ENCODE results near the gene MGRN1.
A peak's percentile ranks its signal among the peaks of the same experiment; 100 is the strongest.

MGRN1 gene

GRCh38 chr16:4661661-4662060, 37.0 kb downstream of the MGRN1 start:
- Mint-ChIP-seq H3K4me3 (no peak overlapping the region), H3K27ac (peak overlapping the region; percentile 64), H3K9me3 (no peaks in the 10 kb centered on the region), H3K36me3 (ENCODE audit: low read depth) (peaks cover 15% of the 10 kb centered on the region), H3K4me1 (peaks cover 66% of the 10 kb centered on the region), H3K27me3 (no peaks in the 10 kb centered on the region)
- DNase-seq = no peak
- no peak for ATAC-seq

DNA sequence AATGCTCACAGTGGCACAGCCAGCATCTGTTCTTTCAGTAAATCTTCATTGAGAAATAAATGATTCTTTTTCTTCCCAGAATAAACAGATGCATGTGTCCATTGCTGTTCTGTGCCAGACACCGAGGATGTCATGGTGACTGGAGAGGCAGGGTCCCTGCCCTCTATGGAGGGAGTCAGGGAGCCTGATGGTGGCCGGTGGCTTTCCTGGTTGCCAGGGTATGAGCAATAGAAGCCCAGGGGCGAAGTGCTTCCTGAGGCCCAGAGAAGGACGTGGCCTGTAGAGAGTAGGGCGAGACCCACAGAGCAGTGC, 38.8 kb downstream of the MGRN1 start:
- H3K36me3 Mint-ChIP-seq (ENCODE audit: low read depth) = peaks cover 21% of the 10 kb centered on the region
- ATAC-seq (no peak), DNase-seq (no peak)
- peaks cover 66% of the 10 kb centered on the region for H3K4me1 Mint-ChIP-seq
- H3K27ac Mint-ChIP-seq = peak overlapping the region; percentile 91
- H3K4me3 Mint-ChIP-seq = peak overlapping the region; percentile 14
- no peaks in the 10 kb centered on the region for H3K9me3 Mint-ChIP-seq
- no peaks in the 10 kb centered on the region for H3K27me3 Mint-ChIP-seq

GRCh38 chr16:4663777-4664465, 39.3 kb downstream of the MGRN1 start:
- DNase-seq (peak; percentile 39), ATAC-seq (no peak)
- peaks cover 21% of the 10 kb centered on the region for H3K36me3 Mint-ChIP-seq (ENCODE audit: low read depth)
- peak overlapping the region; percentile 91 for H3K27ac Mint-ChIP-seq
- peaks cover 62% of the 10 kb centered on the region for H3K4me1 Mint-ChIP-seq
- peak overlapping the region; percentile 71 for H3K4me3 Mint-ChIP-seq
- no peaks in the 10 kb centered on the region for H3K9me3 Mint-ChIP-seq
- H3K27me3 Mint-ChIP-seq = no peaks in the 10 kb centered on the region

GRCh38 chr16:4664538-4665418, 40.2 kb downstream of the MGRN1 start:
- peak overlapping the region; percentile 71 for H3K4me3 Mint-ChIP-seq

DNA sequence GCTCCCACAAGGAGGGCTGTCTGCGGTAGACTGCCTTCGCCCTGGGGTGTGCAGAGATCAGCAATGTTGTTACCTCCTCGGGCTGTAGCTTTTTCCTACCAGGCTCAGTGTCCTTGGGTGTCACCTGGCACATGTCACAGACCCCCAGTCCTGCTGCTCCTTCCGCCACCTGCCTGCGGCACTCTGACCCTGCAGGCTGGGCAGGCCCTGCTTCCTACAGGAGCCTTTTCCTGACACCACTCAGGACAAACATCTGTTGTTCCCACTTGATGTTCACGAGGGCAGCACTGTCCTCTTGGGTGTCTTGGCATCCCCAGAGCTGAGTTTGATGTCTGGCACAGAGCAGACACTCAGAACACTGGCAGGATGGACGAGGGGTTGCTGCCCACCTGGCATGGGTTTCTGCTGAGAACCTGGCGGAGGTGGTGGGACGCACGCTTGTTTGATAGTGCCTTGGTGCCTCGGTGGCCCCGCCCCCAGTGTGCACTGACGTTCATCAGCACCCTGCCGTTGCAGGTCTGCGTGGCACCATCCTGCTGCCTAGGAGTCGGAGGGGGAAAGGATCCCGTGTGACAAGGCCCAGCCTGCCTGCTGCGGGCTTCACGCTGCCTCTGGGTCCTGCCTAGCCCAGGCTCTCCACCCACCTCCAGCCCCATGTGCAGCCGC, 42.0 kb downstream of the MGRN1 start:
- no peak for ATAC-seq
- Mint-ChIP-seq H3K27me3 (no peaks in the 10 kb centered on the region), H3K9me3 (no peaks in the 10 kb centered on the region), H3K4me3 (no peak overlapping the region), H3K27ac (no peak overlapping the region), H3K36me3 (ENCODE audit: low read depth) (peaks cover 23% of the 10 kb centered on the region), H3K4me1 (peaks cover 37% of the 10 kb centered on the region)
- DNase-seq = no peak

More at GRCh38 chr16:4664538-4665418, 40.2 kb downstream of the MGRN1 start:
- Mint-ChIP-seq H3K4me1 (peaks cover 55% of the 10 kb centered on the region), H3K27me3 (no peaks in the 10 kb centered on the region), H3K36me3 (ENCODE audit: low read depth) (peaks cover 20% of the 10 kb centered on the region), H3K27ac (peak overlapping the region; percentile 91), H3K9me3 (no peaks in the 10 kb centered on the region)
- DNase-seq (peak; percentile 66), ATAC-seq (peak; percentile 61)

DNA sequence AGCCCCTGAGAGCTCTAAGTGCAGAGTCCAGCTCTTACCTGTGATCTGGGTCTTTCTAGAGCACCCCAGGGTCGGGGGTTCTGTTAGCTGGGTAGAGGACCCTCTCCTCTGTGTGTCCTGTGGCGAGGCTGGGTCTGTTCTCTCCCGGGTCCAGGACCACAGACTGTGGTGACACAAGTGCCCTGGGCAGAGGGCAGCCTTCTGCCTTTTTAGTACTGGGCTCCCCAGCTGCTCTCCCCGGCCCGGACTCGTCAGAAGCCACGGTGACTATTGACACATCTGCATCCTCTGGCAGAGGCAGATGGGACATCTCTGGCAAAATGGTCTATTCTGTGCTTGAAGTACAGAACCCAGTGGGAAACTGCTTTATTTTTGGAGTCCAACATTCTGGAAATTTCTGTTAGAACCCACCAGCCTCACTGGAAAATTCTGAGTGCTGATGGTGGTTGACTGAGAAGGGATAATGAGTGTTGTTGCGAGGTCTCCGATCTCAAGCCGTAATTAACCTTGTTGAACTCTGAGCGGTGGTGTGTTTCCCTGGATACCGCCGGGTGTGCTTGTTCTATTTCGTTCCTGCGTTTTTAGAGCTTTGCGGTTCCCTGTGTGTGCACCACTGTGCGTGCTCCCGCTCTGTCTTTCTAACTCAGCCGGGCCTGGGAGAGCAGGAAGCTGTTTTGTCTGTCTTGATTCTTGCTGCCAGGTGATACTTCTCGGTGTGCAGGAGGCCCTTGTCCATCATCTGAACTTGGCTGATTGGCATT, 42.8 kb downstream of the MGRN1 start:
- H3K27me3 Mint-ChIP-seq = no peaks in the 10 kb centered on the region
- no peak for ATAC-seq
- H3K4me3 Mint-ChIP-seq = no peak overlapping the region
- H3K9me3 Mint-ChIP-seq = no peaks in the 10 kb centered on the region
- no peak overlapping the region for H3K27ac Mint-ChIP-seq
- H3K4me1 Mint-ChIP-seq = peaks cover 31% of the 10 kb centered on the region
- DNase-seq = no peak
- peaks cover 23% of the 10 kb centered on the region for H3K36me3 Mint-ChIP-seq (ENCODE audit: low read depth)

DNA sequence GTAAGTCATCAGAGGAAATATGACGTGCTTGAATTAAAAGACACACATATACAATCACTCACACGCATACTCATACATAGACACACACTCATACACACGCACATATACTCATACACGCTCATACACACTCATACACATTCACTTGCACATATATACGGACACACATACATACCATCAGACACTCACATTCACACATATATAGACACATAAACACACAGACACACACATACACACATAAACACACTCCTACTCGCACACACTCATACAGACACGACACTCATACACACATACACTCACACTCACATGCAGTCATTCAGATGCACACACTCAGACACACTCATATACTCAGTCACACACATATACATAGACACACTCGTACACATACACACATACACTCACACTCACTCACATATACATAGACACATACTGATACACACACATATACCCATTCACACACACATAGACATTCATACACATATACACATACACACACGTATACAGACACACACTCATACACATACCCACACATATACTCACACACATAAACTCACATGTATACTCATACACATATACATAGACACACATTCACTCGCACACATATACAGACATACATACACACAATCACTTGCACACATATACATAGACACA, 43.8 kb downstream of the MGRN1 start:
- Mint-ChIP-seq H3K4me1 (peaks cover 25% of the 10 kb centered on the region), H3K27ac (no peak overlapping the region), H3K36me3 (ENCODE audit: low read depth) (peaks cover 23% of the 10 kb centered on the region), H3K27me3 (no peaks in the 10 kb centered on the region), H3K9me3 (no peaks in the 10 kb centered on the region), H3K4me3 (no peak overlapping the region)
- ATAC-seq (no peak), DNase-seq (no peak)

DNA sequence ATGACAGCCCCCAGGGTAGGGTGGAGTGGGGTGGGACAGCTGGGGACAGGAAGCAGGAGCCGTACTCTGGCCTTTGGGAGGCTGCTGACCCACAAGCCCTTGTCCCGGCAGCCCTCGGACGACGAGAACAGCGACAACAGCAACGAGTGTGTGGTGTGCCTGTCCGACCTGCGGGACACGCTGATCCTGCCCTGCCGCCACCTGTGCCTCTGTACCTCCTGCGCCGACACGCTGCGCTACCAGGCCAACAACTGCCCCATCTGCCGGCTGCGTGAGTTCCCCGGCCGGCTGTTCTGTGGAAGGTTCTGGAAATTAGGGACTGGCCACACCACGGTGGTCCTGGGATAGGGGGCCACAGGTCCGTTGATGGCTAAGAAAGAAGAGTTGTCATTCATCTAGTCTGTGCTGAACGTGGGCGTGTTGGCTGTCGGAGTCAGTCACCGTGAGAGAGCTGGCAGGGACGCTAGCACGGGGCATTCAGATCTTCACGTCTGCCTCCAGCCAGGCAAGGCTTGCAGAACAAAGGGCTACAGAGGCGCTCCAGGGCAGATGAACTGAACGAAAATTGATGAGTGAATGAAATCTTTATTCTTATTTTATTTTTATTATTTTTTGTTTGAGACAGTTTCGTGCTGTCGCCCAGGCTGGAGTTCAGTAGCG, 48.9 kb downstream of the MGRN1 start:
- no peak for DNase-seq
- Mint-ChIP-seq H3K4me1 (peaks cover 29% of the 10 kb centered on the region), H3K27ac (no peak overlapping the region), H3K36me3 (ENCODE audit: low read depth) (peaks cover 12% of the 10 kb centered on the region), H3K9me3 (no peaks in the 10 kb centered on the region), H3K27me3 (no peaks in the 10 kb centered on the region), H3K4me3 (no peak overlapping the region)
- ATAC-seq = no peak

- Mint-ChIP-seq H3K9me3 (no peaks in the 10 kb centered on the region), H3K27me3 (no peaks in the 10 kb centered on the region), H3K36me3 (ENCODE audit: low read depth) (peaks cover 10% of the 10 kb centered on the region), H3K27ac (peak overlapping the region; percentile 95), H3K4me3 (peak overlapping the region; percentile 67), H3K4me1 (peaks cover 29% of the 10 kb centered on the region)
- ATAC-seq (no peak), DNase-seq (no peak)
Observed at GRCh38 chr16:4674926-4675530, 50.4 kb downstream of the MGRN1 start.

DNA sequence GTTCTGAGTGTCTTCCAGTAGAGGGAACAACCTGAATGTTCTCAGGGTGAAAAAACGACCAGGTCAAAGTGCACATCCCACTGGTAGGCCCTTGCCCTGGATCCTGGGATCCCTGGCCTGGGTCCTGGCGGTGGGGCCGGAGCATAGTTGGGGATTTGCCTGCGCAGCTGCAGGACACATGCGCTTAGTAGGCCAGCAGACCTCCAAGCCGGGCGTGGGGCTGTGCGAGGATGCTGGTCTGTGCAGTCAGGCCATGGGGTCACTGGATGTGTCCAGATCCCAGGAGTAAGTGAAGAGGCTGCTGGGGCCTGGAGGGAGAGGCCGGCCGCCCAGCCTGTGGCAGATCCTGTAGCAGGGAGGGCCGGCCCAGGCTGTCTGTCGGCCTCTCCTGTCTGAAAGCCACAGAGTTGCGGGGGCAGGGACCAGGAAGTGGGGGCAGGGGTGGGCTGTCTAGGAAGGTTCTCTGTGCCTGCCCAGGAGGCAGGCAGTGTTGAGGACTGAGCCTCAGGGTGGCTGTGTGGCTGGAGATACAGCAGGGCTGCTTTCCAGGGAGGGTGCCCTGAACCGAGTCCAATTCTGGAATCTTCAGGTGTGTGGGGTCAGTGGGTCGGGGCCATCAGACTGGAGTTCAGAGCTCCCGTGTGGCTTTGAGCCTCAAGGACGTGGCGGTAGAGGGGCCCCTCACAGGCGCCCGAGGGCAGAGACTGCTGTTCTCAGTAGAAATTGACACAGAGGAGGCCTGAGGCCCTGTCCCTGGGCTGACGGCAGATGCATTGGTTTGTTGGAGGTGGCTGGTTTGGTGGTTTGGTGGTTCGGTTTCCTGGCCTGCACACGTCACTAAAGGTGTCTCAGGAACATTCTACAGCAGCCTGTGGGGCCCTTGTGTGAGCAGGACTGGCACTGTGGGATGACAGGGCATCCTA, 51.5 kb downstream of the MGRN1 start:
- H3K4me3 Mint-ChIP-seq = peak overlapping the region; percentile 67
- peak; percentile 74 for DNase-seq

DNA sequence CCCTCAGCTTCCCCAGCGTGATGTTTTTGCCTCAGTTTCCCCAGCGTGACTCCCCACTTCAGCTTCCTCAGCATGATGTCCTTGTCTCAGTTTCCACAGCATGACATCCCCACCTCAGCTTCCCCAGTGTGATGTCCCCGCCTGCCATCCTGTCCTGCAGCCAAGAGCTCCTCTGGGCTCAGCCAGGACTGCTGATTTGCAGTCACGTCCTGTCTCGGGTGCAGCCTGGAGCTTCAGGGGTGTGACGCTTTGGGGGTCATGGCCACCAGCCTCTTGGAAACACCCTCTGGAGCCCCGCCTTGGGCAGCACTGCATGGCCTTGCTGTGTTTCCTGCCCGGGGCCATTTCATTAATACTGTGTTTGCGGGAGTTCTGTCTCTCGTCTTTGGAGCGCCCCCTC, 52.2 kb downstream of the MGRN1 start:
- Mint-ChIP-seq H3K9me3 (no peaks in the 10 kb centered on the region), H3K27me3 (no peaks in the 10 kb centered on the region), H3K4me3 (peak overlapping the region; percentile 67), H3K36me3 (ENCODE audit: low read depth) (peaks cover 9% of the 10 kb centered on the region), H3K27ac (peak overlapping the region; percentile 95), H3K4me1 (peaks cover 32% of the 10 kb centered on the region)
- DNase-seq (no peak), ATAC-seq (peak; percentile 3)

More for the DNA sequence above, 51.5 kb downstream of the MGRN1 start:
- Mint-ChIP-seq H3K9me3 (no peaks in the 10 kb centered on the region), H3K36me3 (ENCODE audit: low read depth) (peaks cover 7% of the 10 kb centered on the region), H3K27me3 (no peaks in the 10 kb centered on the region), H3K27ac (peak overlapping the region; percentile 95), H3K4me1 (peaks cover 29% of the 10 kb centered on the region)
- ATAC-seq = peak; percentile 94

GRCh38 chr16:4677390-4677789, 52.8 kb downstream of the MGRN1 start:
- DNase-seq (no peak), ATAC-seq (no peak)
- Mint-ChIP-seq H3K27ac (no peak overlapping the region), H3K4me1 (peaks cover 35% of the 10 kb centered on the region), H3K27me3 (no peaks in the 10 kb centered on the region), H3K9me3 (no peaks in the 10 kb centered on the region), H3K36me3 (ENCODE audit: low read depth) (peaks cover 10% of the 10 kb centered on the region), H3K4me3 (no peak overlapping the region)
